ENCODE data around the gene STRADA.

DNA sequence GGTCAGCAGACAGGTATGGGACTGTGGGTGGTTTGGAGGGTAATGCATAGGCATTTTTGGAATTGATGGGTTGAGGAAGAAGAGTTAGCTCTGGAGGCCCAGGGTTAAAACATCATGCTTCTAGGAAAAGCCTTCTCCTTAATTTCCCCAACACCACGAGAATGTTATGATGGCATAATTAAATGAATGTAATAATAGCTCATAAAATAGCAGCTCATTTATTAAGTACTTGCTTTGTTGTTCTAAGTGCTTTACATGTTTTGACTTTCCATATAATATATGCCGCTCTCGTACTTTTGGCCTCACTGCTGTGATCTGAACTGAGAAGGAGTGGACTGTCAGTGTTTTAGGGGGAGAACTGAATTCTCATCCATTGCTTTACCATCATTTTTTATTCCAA is 56.0 kb downstream of the STRADA start:
- TF ChIP-seq, protein P1, sequence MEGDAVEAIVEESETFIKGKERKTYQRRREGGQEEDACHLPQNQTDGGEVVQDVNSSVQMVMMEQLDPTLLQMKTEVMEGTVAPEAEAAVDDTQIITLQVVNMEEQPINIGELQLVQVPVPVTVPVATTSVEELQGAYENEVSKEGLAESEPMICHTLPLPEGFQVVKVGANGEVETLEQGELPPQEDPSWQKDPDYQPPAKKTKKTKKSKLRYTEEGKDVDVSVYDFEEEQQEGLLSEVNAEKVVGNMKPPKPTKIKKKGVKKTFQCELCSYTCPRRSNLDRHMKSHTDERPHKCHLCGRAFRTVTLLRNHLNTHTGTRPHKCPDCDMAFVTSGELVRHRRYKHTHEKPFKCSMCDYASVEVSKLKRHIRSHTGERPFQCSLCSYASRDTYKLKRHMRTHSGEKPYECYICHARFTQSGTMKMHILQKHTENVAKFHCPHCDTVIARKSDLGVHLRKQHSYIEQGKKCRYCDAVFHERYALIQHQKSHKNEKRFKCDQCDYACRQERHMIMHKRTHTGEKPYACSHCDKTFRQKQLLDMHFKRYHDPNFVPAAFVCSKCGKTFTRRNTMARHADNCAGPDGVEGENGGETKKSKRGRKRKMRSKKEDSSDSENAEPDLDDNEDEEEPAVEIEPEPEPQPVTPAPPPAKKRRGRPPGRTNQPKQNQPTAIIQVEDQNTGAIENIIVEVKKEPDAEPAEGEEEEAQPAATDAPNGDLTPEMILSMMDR (IDR thresholded peaks at IDR 0.05): no peak
- no peak for TF ChIP-seq POLR2A (IDR thresholded peaks at IDR 0.05)

Measured in Peyer's patch (tissue), 4 donors.